Anterior cingulate cortex (tissue), 58 donors: ENCODE data around the gene MYOZ1.
"Not testable (repeated sequence)": the region's sequence is repeated elsewhere in the genome, so short reads cannot be mapped to it uniquely, and the experiment has no call there.

ENCODE experiments used
- DNase-seq, 58 donors: peaks; one replicate each; lab custom pipeline; 2025; lab: John Stamatoyannopoulos, UW

Gene MYOZ1, protein sequence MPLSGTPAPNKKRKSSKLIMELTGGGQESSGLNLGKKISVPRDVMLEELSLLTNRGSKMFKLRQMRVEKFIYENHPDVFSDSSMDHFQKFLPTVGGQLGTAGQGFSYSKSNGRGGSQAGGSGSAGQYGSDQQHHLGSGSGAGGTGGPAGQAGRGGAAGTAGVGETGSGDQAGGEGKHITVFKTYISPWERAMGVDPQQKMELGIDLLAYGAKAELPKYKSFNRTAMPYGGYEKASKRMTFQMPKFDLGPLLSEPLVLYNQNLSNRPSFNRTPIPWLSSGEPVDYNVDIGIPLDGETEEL

DNA sequence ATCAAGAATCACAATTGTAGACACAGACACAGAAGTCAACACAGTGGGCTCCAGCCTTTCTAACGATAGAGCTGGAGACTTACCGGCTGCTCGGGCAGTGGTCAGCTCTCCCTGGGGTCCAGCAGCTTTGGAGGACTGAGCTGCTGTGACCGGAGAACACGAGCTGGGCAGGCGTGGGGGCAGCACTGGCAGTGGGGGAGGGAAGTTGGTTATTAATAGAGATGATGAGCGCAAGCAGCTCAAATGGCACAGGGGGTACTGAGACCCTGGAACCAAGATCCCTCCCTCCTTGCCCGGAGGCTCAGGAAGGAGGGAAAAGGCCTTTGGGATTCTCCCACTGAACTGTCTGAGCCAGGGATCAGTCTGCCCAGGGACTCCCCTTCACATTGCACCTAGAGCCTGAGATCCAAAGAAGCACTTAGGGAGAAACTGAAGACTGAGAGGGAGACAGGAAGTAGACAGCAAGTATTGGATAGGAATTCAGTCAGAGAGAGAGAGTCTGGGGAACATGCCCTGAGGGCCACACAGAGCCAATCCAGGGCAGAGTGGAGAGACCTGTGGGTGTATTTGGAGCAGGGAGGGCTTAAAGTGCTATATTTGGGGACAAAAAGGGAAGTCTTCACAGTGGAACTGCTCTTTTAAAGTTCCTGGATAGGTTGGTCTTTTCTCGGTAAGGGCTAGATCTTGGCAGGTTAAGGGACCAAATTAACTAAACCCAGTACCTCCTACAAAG, at the start of gene MYOZ1:
TSS of gene MYOZ1 (minus strand) at position 147 of the 733 bp plus-strand sequence. CDS start 1,457 bp downstream, outside the sequence.
- DNase-seq: no peak

DNA sequence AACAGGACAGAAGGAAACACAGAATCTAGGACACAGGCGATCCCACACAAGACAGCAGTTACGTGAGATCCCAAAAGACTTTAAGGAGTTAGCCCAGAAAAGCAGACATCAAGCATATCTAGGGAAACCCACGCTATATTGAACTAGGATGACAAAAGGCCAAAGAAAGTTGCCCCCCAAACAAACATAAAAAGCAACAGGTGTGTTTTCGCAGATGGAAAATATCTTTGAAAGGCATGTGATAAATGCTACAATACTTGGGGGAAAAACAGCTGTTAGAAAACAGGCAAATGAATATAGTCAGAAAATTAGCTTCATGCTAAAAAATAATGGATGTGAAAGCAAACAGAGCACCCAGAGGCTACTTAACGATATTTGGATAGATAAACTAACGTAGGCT, 49.5 kb upstream of the MYOZ1 start:
- DNase-seq: not testable (repeated sequence)

DNA sequence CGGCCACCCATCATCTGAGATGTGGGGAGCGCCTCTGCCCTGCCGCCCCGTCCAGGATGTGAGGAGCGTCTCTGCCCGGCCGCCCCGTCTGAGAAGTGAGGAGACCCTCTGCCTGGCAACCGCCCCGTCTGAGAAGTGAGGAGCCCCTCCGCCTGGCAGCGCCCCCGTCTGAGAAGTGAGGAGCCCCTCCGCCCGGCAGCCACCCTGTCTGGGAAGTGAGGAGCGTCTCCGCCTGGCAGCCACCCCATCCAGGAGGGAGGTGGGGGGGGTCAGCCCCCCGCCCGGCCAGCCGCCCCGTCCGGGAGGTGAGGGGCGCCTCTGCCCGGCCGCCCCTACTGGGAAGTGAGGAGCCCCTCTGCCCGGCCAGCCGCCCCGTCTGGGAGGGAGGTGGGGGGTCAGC, 48.3 kb upstream of the MYOZ1 start:
- not testable (repeated sequence) for DNase-seq

DNA sequence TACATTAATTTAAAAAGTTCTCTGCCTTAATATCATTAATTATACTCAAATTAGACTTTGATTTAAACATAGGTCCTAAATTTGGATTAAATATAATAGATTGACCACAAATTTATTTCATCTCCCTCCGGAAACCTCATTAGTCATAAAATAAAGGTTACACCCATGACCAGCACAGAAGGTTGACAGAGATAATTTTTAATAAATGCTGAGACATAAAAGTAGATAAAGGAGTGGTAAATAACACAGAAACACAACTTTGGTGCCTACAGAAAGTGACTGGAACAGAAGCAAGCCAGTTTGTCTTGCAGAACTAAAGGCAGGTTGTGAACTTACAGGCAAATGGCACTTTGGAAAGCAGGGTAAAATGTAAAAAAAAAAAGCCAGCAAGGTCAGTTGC, 46.4 kb upstream of the MYOZ1 start:
- not testable (repeated sequence) for DNase-seq

DNA sequence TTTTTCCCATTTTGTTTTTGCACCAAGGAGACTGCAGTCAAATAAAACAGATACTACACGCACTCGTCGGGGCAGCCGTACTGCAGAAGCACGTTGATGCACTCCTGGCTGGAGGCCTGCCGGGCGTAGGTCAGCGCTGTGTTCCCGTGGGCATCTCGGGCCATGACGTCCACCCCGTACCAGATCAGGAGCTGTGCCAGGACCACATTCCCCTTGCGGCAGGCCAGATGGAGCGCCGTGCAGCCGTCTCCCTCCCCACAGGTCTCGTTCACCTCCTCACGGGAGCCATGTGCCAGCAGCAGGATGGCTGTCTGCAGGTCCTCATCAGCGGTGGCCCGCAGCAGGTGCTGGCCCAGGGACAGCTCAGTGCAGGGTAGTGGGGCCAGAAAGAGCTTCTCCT, 33.3 kb upstream of the MYOZ1 start:
- DNase-seq: not testable (repeated sequence)

DNA sequence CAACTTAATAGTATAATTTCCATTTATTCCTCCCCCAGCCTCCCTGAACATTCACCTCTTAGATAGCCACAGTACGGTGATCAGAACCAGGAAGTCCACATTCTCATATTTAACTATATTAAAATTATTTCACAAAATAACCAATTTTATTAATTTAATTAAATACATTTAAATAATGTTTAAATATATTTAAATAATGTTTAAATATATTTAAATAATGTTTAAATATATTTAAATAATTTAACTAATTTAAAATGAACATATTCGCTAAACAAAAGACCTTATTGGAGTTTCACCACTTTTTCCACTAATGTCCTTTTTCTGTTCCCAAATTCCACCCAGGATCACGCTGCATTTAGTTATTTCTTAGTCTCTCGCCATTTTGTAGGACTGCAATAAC, 27.1 kb upstream of the MYOZ1 start:
- DNase-seq: not testable (repeated sequence)

DNA sequence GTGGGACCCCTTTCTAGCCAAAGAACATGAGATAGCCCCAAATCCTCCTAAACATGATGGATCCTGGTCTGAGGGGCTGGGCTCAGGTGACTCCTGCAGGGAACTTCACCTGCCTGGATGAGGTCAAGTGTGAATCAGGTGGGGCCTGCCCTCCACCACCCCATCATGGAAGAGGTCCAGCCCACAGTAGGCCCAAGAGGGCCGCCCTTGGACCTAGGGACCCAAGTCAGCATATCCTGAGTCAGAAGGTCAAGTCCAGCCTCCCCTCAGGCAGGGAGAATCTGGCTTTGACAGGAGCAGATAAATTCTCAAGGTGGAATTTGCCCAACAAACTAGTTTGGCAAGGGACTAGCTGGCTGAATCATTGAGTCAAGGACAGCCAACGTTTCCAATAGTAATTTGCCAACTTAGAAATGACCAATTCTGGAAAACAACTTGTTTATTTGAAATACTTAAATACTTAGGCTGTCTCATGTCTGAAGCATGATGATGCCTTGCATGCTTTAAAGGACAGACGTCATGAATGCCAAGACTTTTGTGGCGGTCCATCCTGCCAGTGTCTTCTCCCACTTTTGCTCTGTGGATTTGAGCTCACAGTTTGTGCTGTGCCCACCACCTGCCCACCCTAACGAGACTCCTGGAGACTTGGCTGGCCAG, 25.0 kb upstream of the MYOZ1 start:
- DNase-seq: not testable (repeated sequence)

DNA sequence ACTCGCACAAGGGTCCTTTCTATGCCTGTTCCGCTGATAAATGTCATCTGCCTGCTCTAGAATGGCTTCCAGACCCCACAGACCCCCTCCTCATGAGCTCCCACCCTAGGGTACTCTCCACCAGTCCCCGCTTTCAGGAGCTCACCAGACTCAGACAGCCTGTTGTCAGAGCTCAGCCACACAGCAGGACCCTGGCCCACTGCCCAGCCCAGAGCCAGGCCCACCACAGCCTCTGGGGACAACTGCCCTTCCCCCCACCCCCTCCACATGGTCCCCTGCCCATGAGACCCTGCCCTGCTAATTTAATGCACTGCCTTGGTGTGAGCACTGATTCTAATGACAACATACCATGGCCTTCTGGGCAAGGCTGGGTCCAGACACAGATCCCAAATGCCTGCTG, 24.3 kb upstream of the MYOZ1 start:
- DNase-seq: not testable (repeated sequence)

DNA sequence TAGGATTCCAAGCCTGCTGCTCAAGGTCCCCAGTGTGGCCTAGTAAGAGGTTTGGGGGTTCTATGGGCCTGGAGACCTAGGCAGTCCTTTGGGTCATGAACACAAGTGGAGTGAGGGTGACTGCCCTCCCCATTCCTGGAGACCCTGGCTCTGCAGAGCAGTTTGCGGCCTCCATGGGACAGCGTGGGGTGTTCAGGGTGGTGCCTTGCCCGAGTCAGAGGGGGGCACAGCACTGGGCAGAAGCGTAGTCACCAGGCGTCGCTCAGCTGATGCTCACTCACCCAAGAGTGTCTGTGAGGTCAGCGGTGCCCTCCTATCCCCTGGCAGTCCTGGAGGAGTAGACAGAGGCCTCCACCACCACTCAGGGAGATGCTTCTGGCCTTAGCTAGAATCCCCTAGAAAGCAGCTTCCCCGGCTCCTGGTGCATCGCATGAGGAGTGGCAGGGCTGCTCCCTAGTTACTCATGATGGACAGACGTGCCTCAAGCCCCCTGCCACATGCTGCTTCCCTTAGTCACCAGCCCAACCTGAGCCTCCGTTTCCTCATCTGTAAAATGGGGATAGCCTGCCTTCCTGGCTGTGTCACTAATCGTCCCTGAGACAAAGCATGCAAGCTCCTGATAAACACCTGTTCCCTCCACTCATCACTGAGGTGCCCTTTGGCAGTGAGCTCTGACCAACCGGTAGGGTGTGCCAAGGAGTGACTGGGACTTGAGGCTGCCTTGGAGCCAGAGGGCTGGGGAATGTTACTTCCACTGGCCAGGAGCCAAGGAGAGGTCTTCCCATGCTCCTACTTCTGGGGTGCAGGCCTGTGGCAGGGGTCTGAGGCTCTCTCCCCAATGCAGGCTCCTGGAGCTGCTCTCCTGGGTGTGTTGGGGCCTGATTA, 23.1 kb upstream of the MYOZ1 start:
- DNase-seq: not testable (repeated sequence)

DNA sequence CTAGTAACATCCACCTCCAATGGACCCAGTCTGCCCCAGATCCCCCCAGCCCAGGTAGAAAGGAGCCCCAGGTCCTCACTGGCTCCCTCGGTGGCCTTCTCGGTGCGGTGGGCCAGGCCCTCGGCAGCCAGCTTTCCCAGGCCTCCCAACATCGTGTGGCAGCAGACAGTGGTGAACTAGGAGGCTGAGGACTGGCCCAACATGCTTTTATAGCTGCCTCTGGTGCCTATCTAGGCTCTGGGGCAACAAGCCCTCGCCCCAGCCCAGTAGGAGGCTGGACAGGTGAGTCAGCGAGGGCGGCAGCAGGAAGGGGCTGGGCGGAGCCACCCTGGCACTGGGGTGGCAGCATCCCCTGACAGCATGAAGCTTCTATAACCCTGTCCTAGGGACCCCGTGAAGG, 22.3 kb upstream of the MYOZ1 start:
- DNase-seq: not testable (repeated sequence)

DNA sequence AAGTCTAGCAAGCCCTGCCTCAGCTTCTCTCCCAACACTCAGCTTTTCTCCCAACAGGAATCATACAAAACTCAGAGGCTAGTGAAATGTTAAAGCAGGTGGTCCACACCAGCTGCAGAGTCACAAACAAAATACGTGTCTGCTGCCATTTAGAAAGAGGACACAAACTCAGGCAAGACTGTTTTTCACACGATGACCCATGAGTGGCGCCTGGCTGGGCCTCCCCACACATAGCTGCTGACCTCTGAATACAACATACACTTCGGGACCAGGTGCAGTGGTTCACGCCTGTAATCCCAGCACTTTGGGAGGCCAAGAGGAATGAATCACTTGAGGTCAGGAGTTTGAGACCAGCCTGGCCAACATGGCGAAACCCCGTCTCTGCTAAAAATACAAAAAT, 21.4 kb upstream of the MYOZ1 start:
- DNase-seq: not testable (repeated sequence)

DNA sequence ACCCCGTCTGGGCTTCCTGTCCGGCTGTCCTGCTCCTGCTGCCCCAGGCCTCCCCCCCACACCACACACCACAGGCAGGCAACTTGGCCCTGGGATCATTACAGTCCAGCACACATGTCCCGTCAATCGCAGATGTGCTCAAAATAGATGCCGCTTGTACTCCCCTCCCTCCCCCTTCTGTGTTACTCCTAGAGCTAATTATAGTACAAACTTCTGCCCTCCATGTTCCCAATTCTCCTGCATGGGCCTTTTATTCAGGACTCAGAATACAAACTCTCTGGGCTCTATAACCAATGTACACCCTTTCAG, 14.7 kb upstream of the MYOZ1 start, which contains the start of gene SYNPO2L:
TSS of gene SYNPO2L (minus strand) at position 40 of the 309 bp plus-strand sequence. CDS start 107 bp downstream, outside the sequence.
- no peak for DNase-seq

DNA sequence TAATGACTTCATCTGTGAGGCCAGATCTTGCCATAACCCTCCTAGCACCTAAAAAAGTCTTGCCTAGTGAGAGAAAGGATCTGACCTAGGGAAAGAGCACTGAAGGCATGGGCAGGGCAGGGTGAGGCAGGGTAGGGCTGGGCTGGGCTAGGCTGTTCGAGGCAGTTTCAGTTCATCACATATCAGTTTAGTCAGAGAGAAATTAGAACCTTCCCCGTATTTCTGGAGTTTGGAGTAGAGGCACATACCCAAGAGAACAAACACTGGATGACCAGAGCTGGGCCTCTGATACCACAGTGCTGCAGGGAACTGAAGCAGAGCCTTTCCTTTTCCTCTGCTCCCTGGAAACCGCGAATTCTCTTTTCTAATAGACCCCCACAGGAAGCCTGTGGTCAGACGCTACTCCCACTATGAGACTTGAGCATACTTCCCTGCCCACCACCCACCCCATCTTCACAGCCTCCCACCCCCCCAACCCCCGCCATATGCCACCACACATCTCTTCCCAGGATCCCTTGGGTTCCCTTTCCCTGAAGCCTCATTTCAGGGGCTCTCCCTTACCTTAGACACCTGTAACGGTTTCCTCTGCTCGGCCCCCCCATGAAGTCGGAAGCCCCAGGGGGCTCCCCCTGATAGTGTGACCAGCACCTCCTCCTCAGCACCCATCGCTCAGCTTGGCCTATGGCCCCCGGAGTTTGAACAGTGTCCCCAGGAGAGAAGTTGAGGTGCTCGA, 14.1 kb upstream of the MYOZ1 start:
- no peak for DNase-seq

DNA sequence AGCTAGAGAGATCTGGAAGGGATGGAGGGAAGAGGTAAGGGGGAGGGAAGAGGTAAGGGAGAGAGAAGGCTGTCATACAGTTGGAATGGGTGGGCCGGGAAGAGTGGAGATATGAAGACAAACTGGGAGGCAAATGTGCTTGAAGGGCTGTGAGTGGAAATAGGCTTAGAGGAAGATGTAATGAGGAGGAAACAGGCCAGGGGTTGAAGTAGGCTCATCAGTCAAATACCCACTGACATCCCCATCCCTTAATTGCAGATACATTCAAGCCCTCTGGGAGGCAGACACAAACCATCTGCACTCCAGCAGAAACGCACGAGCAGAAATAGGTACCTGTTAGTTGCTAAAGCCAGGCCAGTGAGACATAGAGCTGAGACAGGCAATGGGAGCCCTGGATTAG, 12.4 kb upstream of the MYOZ1 start:
- no peak for DNase-seq

DNA sequence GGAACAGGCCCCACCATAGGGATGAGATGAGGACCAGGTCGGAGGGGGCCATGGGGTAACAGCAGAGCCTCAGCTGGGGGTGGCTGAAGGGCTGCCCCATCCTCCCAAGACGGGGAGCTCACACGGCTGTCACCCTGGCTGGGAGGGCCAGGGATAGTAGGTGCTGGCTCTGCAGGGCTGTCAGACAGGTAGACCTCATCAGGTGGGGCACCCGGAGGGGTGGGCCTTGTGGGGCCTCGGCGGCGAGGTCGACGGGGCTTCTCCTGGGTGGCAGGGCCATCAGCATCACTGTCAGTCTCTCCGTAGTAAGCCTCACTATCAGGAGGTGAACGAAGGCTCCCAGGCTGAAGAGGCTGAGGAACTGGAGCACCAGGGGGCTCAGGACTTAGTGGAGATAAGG, 11.9 kb upstream of the MYOZ1 start:
- DNase-seq: no peak

DNA sequence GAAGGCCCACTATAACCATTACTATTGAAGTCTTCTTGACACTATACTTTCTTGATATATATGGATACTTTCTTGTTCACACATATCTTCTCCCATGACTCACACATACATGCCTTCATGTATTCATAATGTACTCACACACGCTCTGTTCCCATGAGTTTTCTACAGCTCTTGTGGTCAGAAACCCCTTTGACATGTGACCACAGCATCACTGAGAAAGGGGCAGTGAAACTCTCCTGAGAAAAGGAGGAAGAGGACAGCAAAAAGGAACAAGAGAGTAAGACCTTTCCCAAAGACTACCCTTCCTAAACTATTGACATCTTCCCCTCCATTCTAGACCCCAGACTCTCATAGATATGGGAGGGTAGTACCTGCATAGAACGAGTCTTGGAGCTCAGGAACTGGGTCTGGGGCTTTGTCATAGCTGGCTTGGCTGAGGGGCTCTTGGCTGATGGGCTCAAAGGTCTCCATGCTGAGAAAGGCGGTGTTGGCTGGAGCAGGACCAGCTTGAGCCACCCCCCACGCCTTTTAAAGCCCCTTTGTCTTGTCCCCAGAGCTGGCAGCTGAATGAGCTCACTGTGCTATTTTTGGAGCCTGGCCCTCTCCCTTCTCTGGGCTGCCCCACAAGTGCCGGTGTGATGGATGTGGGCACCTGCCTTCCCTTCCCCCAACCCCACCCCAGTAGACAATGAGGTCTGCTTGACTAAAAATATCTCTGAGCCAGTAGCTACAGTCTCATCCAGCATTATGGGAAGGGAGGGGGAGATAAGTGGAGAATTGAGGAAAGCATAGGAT, 9.5 kb upstream of the MYOZ1 start:
- peak in 19 of 58 donors; percentile 0 to 46 (median 16) for DNase-seq

DNA sequence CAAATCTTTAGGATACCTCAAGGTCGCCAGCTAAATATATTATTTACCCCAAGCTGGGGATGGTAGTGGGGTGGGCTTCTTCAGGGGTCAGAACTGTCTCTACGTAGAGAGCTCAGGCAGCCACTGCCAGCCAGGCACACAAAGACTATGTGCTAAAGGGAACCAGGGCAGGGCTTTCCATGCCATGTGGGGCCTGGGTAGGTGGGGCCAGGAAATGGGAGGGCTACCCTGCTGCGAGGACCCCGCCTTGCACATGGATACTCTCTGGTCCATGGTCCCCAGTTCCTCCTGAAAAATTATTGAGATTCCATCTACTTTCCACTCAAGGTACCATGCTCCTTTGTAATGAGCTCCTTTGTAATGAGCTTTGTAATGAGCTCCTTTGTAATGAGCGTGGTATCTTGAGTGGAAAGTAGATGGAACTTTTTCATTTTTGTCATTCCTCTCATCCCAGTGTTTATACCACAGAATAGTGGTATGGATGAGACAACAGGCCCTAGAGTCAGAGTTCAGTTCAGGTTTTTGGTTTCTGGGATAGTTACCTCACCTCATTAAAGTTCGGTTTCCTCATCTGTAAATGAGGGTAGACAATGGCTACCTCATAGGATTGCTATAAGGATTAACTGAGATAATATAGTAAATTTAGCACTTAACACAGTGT, 8.7 kb upstream of the MYOZ1 start:
- no peak for DNase-seq
